Mesenchymal stem cell (in vitro differentiated cells and primary cell): Measurements from ENCODE around the gene ARHGAP24.

Experiments
- DNase-seq: peaks from one replicate; pipeline ENCODE4 v3.0.0-alpha.2; 2013
- H2AFZ ChIP-seq: one replicate; pipeline ENCODE4 v1.6.1; 2013; ENCODE audit warnings: low read depth, mild to moderate bottlenecking, control low read depth, inconsistent platforms, low read length, moderate library complexity
- H2AK5ac ChIP-seq: 2 replicates; pipeline ENCODE4 v1.6.1; 2013; ENCODE audit warnings: low read length, moderate library complexity, mild to moderate bottlenecking, inconsistent platforms; ENCODE audit not compliant: severe bottlenecking
- H2BK120ac ChIP-seq: one replicate; pipeline ENCODE4 v1.6.1; 2013; ENCODE audit warnings: low read depth, mild to moderate bottlenecking, inconsistent platforms, low read length, moderate library complexity
- H2BK12ac ChIP-seq, 2 experiments: one replicate each; pipeline ENCODE4 v1.6.1; 2013; ENCODE audit warnings: inconsistent platforms in 2 of 2, low read length in 2 of 2, mild to moderate bottlenecking in 2 of 2, moderate library complexity in 2 of 2, control low read depth in 1 of 2
- H2BK15ac ChIP-seq: one replicate; pipeline ENCODE4 v1.6.1; 2013; ENCODE audit warnings: mild to moderate bottlenecking, low read depth, inconsistent platforms; ENCODE audit not compliant: poor library complexity, severe bottlenecking
- H2BK5ac ChIP-seq: 2 replicates; pipeline ENCODE4 v1.6.1; 2013; ENCODE audit warnings: low read depth, mild to moderate bottlenecking, low read length, control low read depth, inconsistent platforms; ENCODE audit not compliant: poor library complexity, severe bottlenecking
- H3K14ac ChIP-seq, 2 experiments: one replicate each; pipeline ENCODE4 v1.6.1; 2013; ENCODE audit warnings: inconsistent platforms in 2 of 2, low read length in 2 of 2, control low read depth in 1 of 2, mild to moderate bottlenecking in 1 of 2, moderate library complexity in 1 of 2
- H3K18ac ChIP-seq, 2 experiments: one replicate each; pipeline ENCODE4 v1.6.1; 2013; ENCODE audit warnings: inconsistent platforms in 2 of 2, low read length in 2 of 2, control low read depth in 1 of 2, low read depth in 1 of 2, mild to moderate bottlenecking in 1 of 2
- H3K23ac ChIP-seq, 2 experiments: one replicate each; pipeline ENCODE4 v1.6.1; 2013; ENCODE audit warnings: inconsistent platforms in 2 of 2, low read length in 2 of 2, mild to moderate bottlenecking in 2 of 2, moderate library complexity in 2 of 2, control low read depth in 1 of 2
- H3K27ac ChIP-seq: 2 replicates; pipeline ENCODE4 v1.5.1; 2013; ENCODE audit warnings: mild to moderate bottlenecking, moderate library complexity, low read length, control low read depth, inconsistent platforms; ENCODE audit not compliant: poor library complexity, severe bottlenecking
- H3K27me3 ChIP-seq, 2 experiments: 2 replicates each; pipeline versions ENCODE4 v1.6.1 to v1.7.0; 2013; ENCODE audit warnings: low read length in 2 of 2, mild to moderate bottlenecking in 2 of 2, moderate library complexity in 2 of 2, control low read depth in 1 of 2, inconsistent platforms in 1 of 2; ENCODE audit not compliant: control insufficient read depth in 1 of 2, insufficient read depth in 1 of 2
- H3K36me3 ChIP-seq, 2 experiments: 2 replicates each; pipeline versions ENCODE4 v1.6.1 to v1.7.0; 2013; ENCODE audit warnings: low read length in 2 of 2, control low read depth in 1 of 2, inconsistent platforms in 1 of 2, low read depth in 1 of 2, mild to moderate bottlenecking in 1 of 2; ENCODE audit not compliant: insufficient read depth in 2 of 2, control insufficient read depth in 1 of 2
- H3K4ac ChIP-seq, 2 experiments: one replicate each; pipeline ENCODE4 v1.6.1; 2013; ENCODE audit warnings: inconsistent platforms in 2 of 2, low read length in 2 of 2, mild to moderate bottlenecking in 2 of 2, moderate library complexity in 2 of 2, control low read depth in 1 of 2, low read depth in 1 of 2
- H3K4me1 ChIP-seq: 2 replicates; pipeline ENCODE4 v1.6.1; 2013; ENCODE audit warnings: low read depth, low read length, control low read depth; ENCODE audit not compliant: control insufficient read depth, insufficient read depth
- H3K4me2 ChIP-seq: 2 replicates; pipeline ENCODE4 v1.6.1; 2013; ENCODE audit warnings: low read length, mild to moderate bottlenecking, inconsistent platforms; ENCODE audit not compliant: poor library complexity, severe bottlenecking
- H3K4me3 ChIP-seq, 2 experiments: 2 replicates each; pipeline versions ENCODE4 v1.5.1 to v1.7.0; 2013; ENCODE audit warnings: low read length in 2 of 2, mild to moderate bottlenecking in 2 of 2, control low read depth in 1 of 2, low read depth in 1 of 2; ENCODE audit not compliant: insufficient read depth in 1 of 2
- H3K79me1 ChIP-seq: replicated peaks from 2 replicates; pipeline ENCODE4 v1.6.1; 2013; ENCODE audit warnings: mild to moderate bottlenecking, control low read depth, low read length, inconsistent platforms; ENCODE audit not compliant: poor library complexity, severe bottlenecking
- H3K9ac ChIP-seq: 2 replicates; pipeline ENCODE4 v1.7.0; 2013; ENCODE audit warnings: mild to moderate bottlenecking, low read length, moderate library complexity
- H3K9me3 ChIP-seq: 2 replicates; pipeline ENCODE4 v1.7.0; 2013; ENCODE audit warnings: mild to moderate bottlenecking, low read length; ENCODE audit not compliant: control insufficient read depth
- H4K8ac ChIP-seq: one replicate; pipeline ENCODE4 v1.6.1; 2013; ENCODE audit warnings: inconsistent platforms, mild to moderate bottlenecking, low read length, moderate library complexity
- H4K91ac ChIP-seq: one replicate; pipeline ENCODE4 v1.6.1; 2013; ENCODE audit warnings: mild to moderate bottlenecking, low read length, inconsistent platforms
- WGBS: methylation state at CpG from one replicate; pipeline ENCODE4 v1.1.7; 2013; ENCODE audit warnings: mixed read lengths; 5-methylcytosine and 5-hydroxymethylcytosine counted together

ARHGAP24 gene

DNA sequence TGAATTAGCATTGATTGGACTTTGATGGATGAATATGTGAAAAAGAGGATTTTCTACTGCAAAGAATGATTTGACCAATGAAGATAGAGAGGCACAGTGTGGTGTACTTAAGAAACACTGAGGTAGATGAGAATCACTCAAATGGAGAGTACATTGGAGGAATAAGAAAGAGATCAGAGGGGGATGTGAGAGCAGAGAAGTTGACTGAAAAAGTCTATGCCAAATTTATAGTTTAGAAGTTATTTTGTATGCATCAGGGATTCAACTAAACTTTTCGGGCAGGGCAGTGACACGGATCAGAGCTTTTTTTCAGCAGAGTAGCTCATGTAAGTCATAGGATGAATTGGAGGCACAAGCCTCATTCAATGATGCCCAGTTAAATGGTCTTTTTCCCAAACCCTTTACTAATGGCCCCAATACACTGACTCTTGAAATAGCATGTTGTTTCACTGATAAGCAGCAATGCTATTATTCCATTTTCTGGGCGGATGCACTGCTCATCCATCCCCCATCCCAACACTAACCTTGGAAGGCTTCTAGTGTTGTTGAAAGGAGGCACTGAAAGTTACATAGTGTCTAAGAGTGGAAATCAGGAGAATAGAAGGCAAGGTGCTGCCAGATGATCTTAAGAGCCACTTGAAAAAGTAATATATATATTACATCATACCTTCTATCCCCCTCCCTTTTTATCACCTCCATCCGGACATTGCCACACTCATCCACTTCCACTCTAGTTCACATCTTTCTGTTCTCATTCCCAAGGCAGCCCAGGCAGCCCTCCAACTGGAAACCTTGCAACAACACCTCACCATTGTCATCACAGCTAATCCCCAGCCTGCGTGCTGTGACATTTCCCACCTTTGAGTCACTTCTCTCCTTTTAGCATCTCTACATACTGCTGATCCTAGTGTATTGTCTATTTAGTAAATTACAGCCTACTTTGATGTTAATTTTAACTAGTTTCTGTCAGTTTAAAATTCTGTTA, 46.1 kb downstream of the ARHGAP24 start:
- WGBS: 88% methylated on average over 4 of the region's 5 CpGs
- H3K36me3 ChIP-seq: peaks cover 0 to 10% of the 10 kb centered on the region in 2 experiments

DNA sequence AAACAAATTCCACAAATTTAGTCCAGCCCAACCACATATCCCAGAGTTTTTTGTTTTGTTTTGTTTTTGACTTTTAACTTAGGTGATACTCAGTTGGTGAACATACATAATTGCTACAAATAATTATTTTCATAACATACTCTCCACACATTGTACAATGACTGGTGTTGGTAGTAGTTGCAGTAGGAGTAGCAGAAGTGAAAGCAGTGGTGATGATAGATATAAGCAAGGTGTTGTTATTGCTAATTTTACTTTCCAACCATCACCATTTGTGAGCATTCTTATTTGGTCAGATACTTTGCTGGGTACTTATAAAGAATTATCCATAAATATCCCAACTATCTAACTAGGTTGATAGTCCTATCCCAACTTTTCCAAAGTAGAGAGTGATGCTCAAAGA, 47.3 kb downstream of the ARHGAP24 start:
- no peak overlapping the region for H3K18ac ChIP-seq
- H3K23ac ChIP-seq: no peak overlapping the region
- peaks cover 0 to 10% of the 10 kb centered on the region in 2 experiments for H3K36me3 ChIP-seq
- H3K9me3 ChIP-seq: no peaks in the 10 kb centered on the region
- DNase-seq: no peak
- no peak overlapping the region for H3K27ac ChIP-seq
- no peak overlapping the region for H3K14ac ChIP-seq
- no peak overlapping the region for H3K4ac ChIP-seq
- no peak overlapping the region for H2BK12ac ChIP-seq
- no peak overlapping the region for H4K8ac ChIP-seq
- no peaks in the 10 kb centered on the region for H3K79me1 ChIP-seq
- H4K91ac ChIP-seq: no peak overlapping the region
- no peak overlapping the region for H2BK120ac ChIP-seq
- H3K4me1 ChIP-seq: no peaks in the 10 kb centered on the region
- no peak overlapping the region for H2AFZ ChIP-seq
- H3K4me3 ChIP-seq: no peak overlapping the region
- no peaks in the 10 kb centered on the region for H3K27me3 ChIP-seq
- H3K4me2 ChIP-seq: no peak overlapping the region
- H2BK15ac ChIP-seq: no peak overlapping the region
- no peak overlapping the region for H3K9ac ChIP-seq
- H2AK5ac ChIP-seq: no peak overlapping the region
- no peak overlapping the region for H2BK5ac ChIP-seq

More for the DNA sequence above, 46.1 kb downstream of the ARHGAP24 start:
- Histone ChIP-seq H3K18ac (no peak overlapping the region), H3K23ac (no peak overlapping the region), H3K4me2 (no peak overlapping the region), H3K27ac (no peak overlapping the region), H2BK5ac (no peak overlapping the region), H3K27me3 (no peaks in the 10 kb centered on the region), H3K9me3 (no peaks in the 10 kb centered on the region), H3K9ac (no peak overlapping the region), H2BK120ac (no peak overlapping the region), H2AFZ (no peak overlapping the region), H3K14ac (no peak overlapping the region), H4K8ac (no peak overlapping the region), H3K4me1 (no peaks in the 10 kb centered on the region), H2AK5ac (no peak overlapping the region), H3K4ac (no peak overlapping the region), H3K4me3 (no peak overlapping the region), H2BK15ac (no peak overlapping the region), H2BK12ac (no peak overlapping the region), H3K79me1 (no peaks in the 10 kb centered on the region), H4K91ac (no peak overlapping the region)
- DNase-seq: no peak

DNA sequence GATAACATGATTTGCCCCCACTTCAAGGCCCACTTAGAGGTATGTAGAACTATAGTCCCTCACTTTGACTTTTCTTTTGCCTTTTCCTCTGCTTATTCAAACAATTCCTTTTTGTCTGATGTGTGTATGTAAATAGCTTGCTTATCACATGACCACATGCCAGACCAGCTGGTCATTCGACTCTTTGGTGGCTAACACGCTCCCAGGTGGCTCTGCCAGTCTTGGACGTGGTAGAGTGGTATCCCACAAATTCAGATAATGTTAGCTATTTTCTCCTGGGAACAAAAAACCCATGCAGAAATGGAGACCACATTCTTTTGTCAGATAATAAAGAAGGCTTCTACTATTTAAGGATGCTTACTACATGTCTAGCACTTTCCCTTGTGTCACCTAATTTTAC, 47.9 kb downstream of the ARHGAP24 start:
- DNase-seq: no peak
- Histone ChIP-seq H3K27me3 (no peaks in the 10 kb centered on the region), H3K23ac (no peak overlapping the region), H3K27ac (no peak overlapping the region), H4K91ac (no peak overlapping the region), H2BK120ac (no peak overlapping the region), H3K36me3 (peaks cover 0 to 10% of the 10 kb centered on the region in 2 experiments), H3K9ac (no peak overlapping the region), H3K4me3 (no peak overlapping the region), H2BK15ac (no peak overlapping the region), H2BK12ac (no peak overlapping the region), H2AFZ (no peak overlapping the region), H3K4me2 (no peak overlapping the region), H3K9me3 (no peaks in the 10 kb centered on the region), H2BK5ac (no peak overlapping the region), H3K79me1 (no peaks in the 10 kb centered on the region), H3K4ac (no peak overlapping the region), H4K8ac (no peak overlapping the region), H3K14ac (no peak overlapping the region), H3K4me1 (no peaks in the 10 kb centered on the region), H3K18ac (no peak overlapping the region), H2AK5ac (no peak overlapping the region)
- WGBS: 89% methylated on average over 3 of the region's 3 CpGs

DNA sequence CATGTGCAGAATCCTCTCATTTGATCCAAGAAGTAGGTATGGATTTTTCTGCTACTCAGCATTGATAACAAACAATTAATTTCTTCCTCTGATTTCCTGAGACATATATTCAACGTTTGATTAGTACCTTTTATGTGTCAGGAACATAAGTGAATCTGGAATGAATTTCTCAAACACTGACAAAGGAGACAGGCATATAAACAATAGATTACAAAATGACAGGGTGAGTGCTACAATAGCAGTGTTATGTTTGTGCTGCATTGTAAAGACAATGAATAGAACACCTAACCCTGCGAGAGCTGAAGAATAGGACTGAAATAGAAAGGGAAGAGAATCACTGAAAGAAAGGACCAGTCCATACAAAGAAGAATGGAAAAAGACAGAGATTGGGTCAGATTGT, 52.9 kb downstream of the ARHGAP24 start:
- Histone ChIP-seq H3K4me3 (no peak overlapping the region), H3K14ac (no peak overlapping the region), H2AK5ac (no peak overlapping the region), H4K91ac (no peak overlapping the region), H2AFZ (no peak overlapping the region), H3K27ac (no peak overlapping the region), H4K8ac (no peak overlapping the region), H3K36me3 (peaks cover 0 to 2% of the 10 kb centered on the region in 2 experiments), H3K4me2 (no peak overlapping the region), H3K4me1 (no peaks in the 10 kb centered on the region), H2BK5ac (no peak overlapping the region), H3K9ac (no peak overlapping the region), H3K4ac (no peak overlapping the region), H3K79me1 (no peaks in the 10 kb centered on the region), H2BK15ac (no peak overlapping the region), H3K18ac (no peak overlapping the region), H3K9me3 (no peaks in the 10 kb centered on the region), H3K27me3 (no peaks in the 10 kb centered on the region), H2BK12ac (no peak overlapping the region), H3K23ac (no peak overlapping the region), H2BK120ac (no peak overlapping the region)
- DNase-seq: no peak
- 100% methylated on average over 1 of the region's 2 CpGs for WGBS
